BE2C (cell line): ENCODE data around the gene AP2B1.
"Not testable (repeated sequence)": the region's sequence is repeated elsewhere in the genome, so short reads cannot be mapped to it uniquely, and the experiment has no call there.

Source experiments
- DNase-seq: peaks from one replicate; pipeline ENCODE4 v3.0.0-alpha.2; 2020
- H3K27me3 ChIP-seq: fragments of 250-450 bp; sonication (Bioruptor Pico); 2 replicates; pipeline ENCODE4 v1.5.1; 2020; ENCODE audit warnings: mild to moderate bottlenecking
- H3K36me3 ChIP-seq: fragments of 250-450 bp; sonication (Bioruptor Pico); 2 replicates; pipeline ENCODE4 v1.5.1; 2020; ENCODE audit warnings: mild to moderate bottlenecking
- H3K4me1 ChIP-seq: fragments of 250-450 bp; sonication (Bioruptor Pico); 2 replicates; pipeline ENCODE4 v1.5.1; 2020
- H3K4me3 ChIP-seq: 2 replicates; pipeline ENCODE4 v1.5.1; 2011; ENCODE audit warnings: low read depth, low read length
- H3K9me3 ChIP-seq: fragments of 250-450 bp; sonication (Bioruptor Pico); 2 replicates; pipeline ENCODE4 v1.5.1; 2020
- TF ChIP-seq, protein P1 (sequence below): IDR thresholded peaks from 2 replicates; pipeline ENCODE4 v1.5.1; 2012; ENCODE audit warnings: mild to moderate bottlenecking, low read depth, low read length

Gene AP2B1

DNA sequence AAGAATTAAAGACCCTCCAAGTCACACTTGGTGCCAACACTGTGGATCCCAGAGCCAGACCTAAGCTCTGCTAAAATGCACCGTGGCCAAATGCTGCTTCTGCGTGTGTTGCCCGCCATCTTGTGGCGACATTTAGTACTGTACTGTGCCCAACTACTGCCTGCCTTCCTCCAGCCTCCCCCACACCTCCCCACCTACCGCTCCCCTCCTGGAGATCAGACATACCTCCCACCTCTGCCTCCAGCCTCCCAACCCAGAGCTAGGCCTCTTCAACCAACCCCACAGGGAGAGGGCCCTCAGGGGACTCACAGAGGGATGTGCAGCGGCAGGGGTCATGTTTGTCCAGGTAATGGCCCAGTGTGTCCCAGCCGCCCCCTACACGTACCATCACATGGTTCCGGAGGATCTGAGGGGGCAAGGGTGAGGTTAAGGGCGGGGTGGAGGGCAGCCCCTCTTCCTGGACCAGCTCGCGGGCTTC lies 160.5 kb downstream of the AP2B1 start:
- H3K4me1 ChIP-seq: peaks cover 9% of the 10 kb centered on the region
- H3K27me3 ChIP-seq: peaks cover 3% of the 10 kb centered on the region; the same call in 1 of the 2 replicates
- no peaks in the 10 kb centered on the region for H3K9me3 ChIP-seq
- TF ChIP-seq, protein P1, sequence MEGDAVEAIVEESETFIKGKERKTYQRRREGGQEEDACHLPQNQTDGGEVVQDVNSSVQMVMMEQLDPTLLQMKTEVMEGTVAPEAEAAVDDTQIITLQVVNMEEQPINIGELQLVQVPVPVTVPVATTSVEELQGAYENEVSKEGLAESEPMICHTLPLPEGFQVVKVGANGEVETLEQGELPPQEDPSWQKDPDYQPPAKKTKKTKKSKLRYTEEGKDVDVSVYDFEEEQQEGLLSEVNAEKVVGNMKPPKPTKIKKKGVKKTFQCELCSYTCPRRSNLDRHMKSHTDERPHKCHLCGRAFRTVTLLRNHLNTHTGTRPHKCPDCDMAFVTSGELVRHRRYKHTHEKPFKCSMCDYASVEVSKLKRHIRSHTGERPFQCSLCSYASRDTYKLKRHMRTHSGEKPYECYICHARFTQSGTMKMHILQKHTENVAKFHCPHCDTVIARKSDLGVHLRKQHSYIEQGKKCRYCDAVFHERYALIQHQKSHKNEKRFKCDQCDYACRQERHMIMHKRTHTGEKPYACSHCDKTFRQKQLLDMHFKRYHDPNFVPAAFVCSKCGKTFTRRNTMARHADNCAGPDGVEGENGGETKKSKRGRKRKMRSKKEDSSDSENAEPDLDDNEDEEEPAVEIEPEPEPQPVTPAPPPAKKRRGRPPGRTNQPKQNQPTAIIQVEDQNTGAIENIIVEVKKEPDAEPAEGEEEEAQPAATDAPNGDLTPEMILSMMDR: peak; percentile 91
- H3K4me3 ChIP-seq: no peak overlapping the region
- peak; percentile 84 for DNase-seq
- no peaks in the 10 kb centered on the region for H3K36me3 ChIP-seq

DNA sequence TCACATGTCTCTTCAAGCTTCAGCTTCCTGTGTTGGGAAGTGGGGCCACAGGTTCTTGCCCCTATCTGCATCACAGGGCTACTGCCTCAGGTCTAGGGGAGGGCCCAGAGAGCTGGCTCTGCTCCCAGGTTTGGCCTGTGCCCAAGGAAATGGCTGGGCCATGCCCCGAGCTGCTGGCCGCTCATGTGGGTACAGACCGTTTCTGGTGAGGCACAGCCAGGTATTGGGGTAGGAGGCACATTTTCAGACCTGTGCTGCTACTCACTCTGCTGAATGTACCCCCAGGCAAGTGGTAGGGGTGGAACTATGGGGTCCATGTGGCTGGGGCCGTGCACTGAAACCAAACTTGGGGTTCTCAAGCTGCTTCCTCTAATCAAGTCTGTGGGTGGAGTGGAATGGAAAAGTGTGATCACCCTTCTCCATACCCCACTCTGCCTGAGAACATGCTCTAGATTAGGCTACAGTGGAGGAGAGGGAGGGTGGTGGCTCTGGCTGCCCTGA lies 161.3 kb downstream of the AP2B1 start:
- TF ChIP-seq, protein P1: no peak
- H3K9me3 ChIP-seq: no peaks in the 10 kb centered on the region

DNA sequence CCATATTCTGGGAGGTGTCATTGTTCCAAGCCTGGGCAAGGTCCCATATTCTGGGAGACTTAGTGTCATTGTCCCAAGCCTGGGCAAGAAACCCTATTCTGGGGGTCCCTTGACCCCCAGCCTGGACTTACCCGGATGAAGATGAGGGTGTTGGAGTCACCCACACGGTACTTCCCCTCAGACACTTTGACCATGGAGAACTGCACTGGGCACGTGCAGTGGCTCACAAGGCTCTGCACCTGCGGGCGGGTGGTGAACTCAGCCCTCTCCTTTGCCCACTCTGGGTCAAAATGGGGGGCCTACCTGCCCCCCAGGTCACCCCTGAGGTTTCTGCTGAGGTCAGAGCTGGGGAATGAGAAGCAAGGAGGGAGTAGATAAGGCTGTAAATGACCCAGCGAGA lies 161.9 kb downstream of the AP2B1 start:
- peaks cover 9% of the 10 kb centered on the region for H3K4me1 ChIP-seq
- H3K36me3 ChIP-seq: no peaks in the 10 kb centered on the region
- H3K9me3 ChIP-seq: no peaks in the 10 kb centered on the region
- TF ChIP-seq, protein P1: no peak
- H3K4me3 ChIP-seq: no peak overlapping the region
- DNase-seq: no peak
- H3K27me3 ChIP-seq: no peaks in the 10 kb centered on the region

More for the DNA sequence above, 161.3 kb downstream of the AP2B1 start:
- H3K27me3 ChIP-seq: no peaks in the 10 kb centered on the region
- no peak overlapping the region for H3K4me3 ChIP-seq
- no peaks in the 10 kb centered on the region for H3K36me3 ChIP-seq
- H3K4me1 ChIP-seq: peaks cover 9% of the 10 kb centered on the region
- DNase-seq: peak; percentile 52

DNA sequence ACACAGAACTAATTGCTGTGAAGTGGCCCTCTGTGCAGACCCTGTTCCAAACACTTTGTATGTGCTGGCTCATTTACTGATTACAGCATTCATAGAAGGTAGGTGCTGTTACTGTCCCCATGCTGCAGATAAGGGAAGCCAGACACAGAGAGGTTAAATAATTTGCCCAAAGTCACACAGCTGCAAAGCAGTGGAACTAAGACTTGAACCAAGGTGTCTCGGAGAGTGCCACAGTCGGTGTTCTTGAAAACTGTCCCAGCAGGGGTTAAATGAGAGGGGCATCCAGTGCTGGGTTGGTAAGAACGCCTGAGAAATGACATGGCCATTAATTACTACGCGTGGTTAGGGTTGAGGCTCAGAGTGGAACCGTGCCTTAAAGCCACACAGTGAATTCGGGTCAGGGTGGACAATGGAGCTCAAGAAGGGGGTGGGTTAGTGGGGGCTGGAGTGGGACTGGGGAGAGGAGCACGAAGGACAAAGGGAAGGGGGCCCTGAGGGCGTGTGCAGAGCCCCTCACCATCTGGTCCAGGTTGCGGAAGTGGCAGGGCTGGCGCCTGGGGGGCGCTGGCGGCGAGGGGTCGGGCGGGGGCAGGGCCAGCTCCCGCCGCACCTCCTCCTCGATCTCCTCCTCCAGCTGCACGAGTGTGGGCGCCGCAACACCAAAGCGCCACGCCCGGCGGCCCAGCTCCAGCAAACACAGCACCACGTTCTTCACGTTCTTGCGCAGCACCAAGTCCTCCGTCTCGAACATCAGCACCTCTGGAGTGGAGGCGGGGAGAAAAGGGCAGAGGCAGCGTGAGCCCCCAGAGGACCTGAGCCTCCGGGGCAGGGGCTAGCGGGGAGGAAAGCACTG lies 162.7 kb downstream of the AP2B1 start:
- Histone ChIP-seq H3K4me1 (peaks cover 9% of the 10 kb centered on the region), H3K9me3 (no peaks in the 10 kb centered on the region), H3K36me3 (no peaks in the 10 kb centered on the region), H3K4me3 (peak overlapping the region; percentile 43), H3K27me3 (no peaks in the 10 kb centered on the region)
- no peak for DNase-seq
- TF ChIP-seq, protein P1: no peak

DNA sequence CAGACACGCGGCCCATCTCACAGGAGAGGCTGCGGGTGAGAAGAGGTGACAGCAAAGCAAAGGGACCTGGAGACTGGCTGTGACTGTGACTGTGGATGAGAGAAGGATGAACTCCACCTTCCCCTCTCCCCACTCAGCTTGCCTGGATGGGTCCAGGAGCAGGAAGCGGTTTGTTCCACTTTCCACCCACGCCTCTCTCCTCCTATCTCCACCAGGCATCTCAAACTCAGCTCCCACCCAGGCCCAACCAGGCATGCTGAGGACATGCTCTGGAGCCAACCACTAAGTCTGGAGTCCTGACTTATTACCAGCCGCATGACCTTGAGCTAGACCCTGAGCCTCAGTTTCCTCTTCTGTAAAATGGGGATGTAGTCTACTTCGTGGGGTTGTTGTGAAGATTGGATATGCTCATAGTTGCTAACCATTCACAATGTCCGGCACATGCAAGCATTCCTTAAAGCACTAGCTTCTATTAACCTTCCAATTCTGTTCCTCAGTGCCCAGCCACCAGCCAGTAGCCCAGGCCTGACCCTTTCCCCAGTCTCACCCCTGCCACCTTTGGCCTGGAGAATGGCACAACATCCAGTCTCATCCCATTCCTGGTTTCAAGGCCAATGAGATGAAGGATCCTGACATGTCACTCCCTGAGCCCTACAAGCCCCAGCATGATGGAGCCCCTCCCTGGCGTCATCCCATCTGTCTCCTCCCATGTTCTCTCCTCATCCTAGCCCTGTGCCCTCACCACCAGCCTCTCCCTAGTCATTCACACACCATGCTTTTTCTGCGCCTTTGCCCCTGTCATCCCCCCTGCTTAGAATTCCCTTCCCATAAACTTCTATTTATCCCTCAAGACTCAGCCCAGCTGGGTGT lies 163.6 kb downstream of the AP2B1 start:
- H3K4me1 ChIP-seq: peaks cover 9% of the 10 kb centered on the region
- TF ChIP-seq, protein P1: no peak
- H3K4me3 ChIP-seq: peak overlapping the region; percentile 43; the same call in 1 of the 2 replicates
- H3K36me3 ChIP-seq: no peaks in the 10 kb centered on the region
- no peaks in the 10 kb centered on the region for H3K27me3 ChIP-seq
- H3K9me3 ChIP-seq: no peaks in the 10 kb centered on the region
- no peak for DNase-seq

DNA sequence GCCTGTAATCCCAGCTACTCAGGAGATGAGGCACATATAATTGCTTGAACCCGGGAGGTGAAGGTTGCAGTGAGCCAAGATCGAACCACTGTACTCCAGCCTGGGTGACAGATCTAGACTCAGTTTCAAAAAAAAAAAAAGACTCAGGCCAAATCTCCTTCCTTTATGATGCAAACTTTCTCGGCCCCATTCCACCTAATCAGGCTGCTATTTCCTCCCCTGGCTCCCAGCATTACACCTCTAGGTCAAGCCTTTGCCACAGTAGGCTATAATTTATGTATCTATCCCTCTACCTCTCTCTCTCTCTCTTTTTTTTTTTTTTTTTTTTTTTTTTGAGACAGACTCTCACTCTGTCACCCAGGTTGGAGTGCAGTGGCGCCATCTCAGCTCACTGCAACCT lies 164.4 kb downstream of the AP2B1 start:
- not testable (repeated sequence) for DNase-seq, H3K27me3 ChIP-seq, H3K4me3 ChIP-seq, H3K36me3 ChIP-seq, H3K4me1 ChIP-seq, H3K9me3 ChIP-seq
